Muscle of back (tissue), 11 donors: Measurements from ENCODE around the gene ROBO4. TPM values are rescaled to one million over a fixed set of nuclear protein-coding genes. Genes with fewer than 3 reads are reported as not detected.

Experiments
- DNase-seq, 3 donors: peaks; one replicate each; pipeline versions ENCODE4 v3.0.0 to v3.0.0-alpha.2; 2013
- polyA plus RNA-seq, 10 donors: library from polyadenylated mRNA; unstranded; fragments of 120-200 nt; gene quantifications; one replicate each; pipeline ENCODE4 v1.2.1, GENCODE V29; 2013; ENCODE audit not compliant: insufficient read length in 10 of 10

Gene ROBO4
- polyA plus RNA-seq, 10 donors = 22.3 to 41.3 (median 28.8) TPM

- DNase-seq = peak in 1 of 3 donors; percentile 59
These were observed 6.8 kb downstream of the ROBO4 start for GRCh38 chr11:124890683-124891372.

DNA sequence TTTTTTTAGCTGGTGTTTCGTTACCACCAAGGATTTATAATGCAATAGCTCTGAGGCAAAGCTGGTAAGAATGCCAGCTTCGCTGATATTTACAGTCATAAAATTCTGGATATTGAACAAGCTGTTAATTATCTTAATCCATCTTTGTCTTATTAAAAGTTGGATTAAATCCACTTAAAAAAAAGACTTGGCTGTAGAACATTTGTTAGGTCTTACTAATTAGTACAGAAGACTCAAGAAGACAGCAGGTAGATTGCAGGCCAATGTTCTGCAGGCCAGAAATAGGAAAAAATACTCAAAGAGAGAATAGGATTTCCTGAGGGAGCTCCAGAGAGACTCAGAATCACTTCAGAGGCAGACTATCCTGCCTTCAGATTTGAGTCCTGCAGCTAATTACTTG lies 7.5 kb downstream of the ROBO4 start:
- no peak for DNase-seq

GRCh38 chr11:124889191-124890091 lies 8.2 kb downstream of the ROBO4 start:
- peak in 1 of 3 donors; percentile 22 for DNase-seq

- no peak for DNase-seq
These were observed 10.0 kb downstream of the ROBO4 start for GRCh38 chr11:124887667-124888013.

DNA sequence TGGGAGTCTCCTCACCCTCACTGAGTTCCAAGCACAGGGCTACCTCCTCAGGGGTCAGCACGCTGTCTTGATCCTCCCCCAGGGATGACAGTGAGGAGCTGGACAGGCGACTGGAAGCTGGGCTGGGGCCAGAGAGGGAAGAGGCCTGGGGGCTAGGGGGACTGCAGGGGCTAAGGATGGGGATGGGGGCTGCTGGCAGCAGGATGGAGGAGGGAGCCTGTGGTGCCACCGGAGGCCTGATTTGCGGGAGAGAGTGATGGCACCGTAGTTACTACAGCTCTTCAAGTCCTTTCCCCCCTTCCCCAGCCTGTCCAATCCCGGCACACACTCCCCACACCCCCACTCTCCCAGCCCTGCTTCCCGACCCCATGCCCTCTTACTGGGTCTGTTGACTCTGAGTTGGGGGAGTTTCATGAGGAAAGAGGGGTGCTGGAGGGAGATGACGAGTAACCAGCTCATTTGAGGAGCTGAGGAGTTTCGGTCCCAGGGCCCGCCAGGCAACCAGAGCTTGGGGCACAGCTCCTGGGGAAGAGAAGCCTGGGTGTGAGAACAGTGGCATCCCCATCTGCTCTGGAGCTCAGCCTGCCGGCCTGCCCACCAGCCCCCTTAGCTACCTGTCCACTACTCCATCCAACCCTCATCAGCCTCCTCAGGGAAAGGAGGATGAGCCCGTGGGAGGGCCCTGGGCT lies 10.5 kb downstream of the ROBO4 start:
- peak in 1 of 3 donors; percentile 2 for DNase-seq

GRCh38 chr11:124886476-124886875 lies 11.2 kb downstream of the ROBO4 start:
- DNase-seq = no peak

DNA sequence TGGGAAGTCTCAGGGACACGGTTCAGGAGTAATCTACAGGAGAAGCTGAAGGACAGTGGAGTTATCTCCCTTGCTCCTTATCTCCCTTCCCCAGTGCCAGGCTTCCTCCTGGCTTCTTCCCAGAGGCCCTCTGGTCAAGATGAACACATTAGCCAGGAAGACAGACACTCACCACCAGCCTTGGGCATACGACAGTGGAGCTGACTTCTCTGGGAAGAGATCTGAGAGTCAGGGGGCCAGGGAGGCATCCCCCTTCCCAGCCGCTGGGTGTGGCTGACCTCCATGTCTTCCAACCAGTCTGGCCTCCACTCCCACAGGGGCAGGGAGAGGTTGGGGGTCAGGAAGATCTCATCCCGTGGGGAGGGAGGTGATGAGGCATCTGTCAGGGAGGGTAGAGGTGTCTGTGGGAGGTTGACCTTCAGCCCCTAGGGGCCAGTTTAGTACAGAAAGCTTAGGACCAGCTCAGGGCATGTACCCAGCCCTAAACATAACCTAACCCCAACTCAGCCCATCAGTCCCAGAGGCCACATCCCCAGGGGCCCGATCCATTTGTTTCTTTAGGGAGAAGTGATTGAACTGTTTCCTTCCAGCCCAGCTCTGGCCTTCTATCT lies 12.7 kb downstream of the ROBO4 start:
- DNase-seq = no peak

DNA sequence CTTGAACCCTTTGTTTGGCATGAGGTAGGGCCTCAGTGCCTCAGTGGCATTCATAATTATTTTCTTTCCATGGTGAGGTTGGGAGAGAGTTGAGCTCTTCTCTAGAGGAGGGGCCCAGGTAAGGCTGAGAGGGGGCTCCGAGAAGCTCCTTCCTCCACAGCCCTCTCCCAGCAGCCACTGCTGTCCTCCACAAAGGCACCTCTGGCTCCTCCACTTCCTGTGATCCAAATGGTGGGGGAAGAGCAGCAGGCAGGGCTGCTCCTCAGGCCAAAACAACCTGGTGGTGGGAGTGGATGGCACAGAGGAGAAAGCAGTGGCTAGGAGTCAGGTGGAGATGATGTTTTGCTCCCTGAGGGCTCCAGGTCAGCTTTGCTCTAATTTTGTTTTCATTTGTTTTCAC lies 13.3 kb downstream of the ROBO4 start:
- no peak for DNase-seq

- DNase-seq = peak in 1 of 3 donors; percentile 5
These were observed 15.2 kb downstream of the ROBO4 start for GRCh38 chr11:124882339-124883071.

DNA sequence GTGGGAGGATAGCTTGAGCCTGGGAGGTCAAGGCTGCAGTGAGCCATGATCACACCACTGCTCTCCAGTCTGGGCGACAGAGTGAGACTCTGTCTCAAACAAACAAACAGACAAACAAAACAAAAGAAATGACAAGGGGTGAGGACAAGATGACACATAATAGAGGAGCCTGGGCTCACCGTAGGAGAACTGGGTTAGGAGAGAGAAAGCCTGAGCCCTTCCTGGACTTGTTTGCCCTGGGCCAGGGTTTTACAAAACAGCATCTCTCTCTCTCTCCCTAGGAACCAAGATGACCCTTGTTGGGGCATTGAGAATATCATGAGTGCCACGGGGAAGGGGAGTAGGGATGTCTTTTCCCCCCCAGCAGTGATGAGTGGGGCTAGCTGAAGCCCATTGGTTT lies 16.7 kb downstream of the ROBO4 start:
- no peak for DNase-seq

DNA sequence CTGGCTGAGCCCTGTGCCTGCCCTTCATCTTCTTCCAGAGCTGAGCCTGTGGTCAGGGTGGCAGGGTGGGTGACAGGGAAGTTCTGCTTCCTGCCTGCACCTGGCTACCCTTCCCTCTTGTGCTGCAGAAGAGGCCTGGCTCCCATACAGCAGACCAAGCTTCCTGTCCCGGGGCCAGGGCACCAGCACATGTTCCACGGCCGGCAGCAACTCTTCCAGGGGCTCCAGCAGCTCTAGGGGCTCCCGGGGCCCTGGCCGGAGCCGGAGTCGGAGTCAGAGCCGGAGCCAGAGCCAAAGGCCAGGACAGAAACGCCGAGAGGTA lies 17.4 kb downstream of the ROBO4 start:
- peak in 1 of 3 donors; percentile 14 for DNase-seq

GRCh38 chr11:124879493-124880289 lies 18.0 kb downstream of the ROBO4 start:
- DNase-seq = peak in 1 of 3 donors; percentile 3

- DNase-seq = no peak
These were observed 18.7 kb downstream of the ROBO4 start for GRCh38 chr11:124878759-124879492.

- DNase-seq = peak in 1 of 3 donors; percentile 7
These were observed 19.5 kb downstream of the ROBO4 start for GRCh38 chr11:124877910-124878758.

- DNase-seq = peak in 1 of 3 donors; percentile 30
These were observed 20.1 kb downstream of the ROBO4 start for GRCh38 chr11:124877631-124877909.

- DNase-seq = peak in 1 of 3 donors; percentile 26
These were observed 20.6 kb downstream of the ROBO4 start for GRCh38 chr11:124876818-124877630.

DNA sequence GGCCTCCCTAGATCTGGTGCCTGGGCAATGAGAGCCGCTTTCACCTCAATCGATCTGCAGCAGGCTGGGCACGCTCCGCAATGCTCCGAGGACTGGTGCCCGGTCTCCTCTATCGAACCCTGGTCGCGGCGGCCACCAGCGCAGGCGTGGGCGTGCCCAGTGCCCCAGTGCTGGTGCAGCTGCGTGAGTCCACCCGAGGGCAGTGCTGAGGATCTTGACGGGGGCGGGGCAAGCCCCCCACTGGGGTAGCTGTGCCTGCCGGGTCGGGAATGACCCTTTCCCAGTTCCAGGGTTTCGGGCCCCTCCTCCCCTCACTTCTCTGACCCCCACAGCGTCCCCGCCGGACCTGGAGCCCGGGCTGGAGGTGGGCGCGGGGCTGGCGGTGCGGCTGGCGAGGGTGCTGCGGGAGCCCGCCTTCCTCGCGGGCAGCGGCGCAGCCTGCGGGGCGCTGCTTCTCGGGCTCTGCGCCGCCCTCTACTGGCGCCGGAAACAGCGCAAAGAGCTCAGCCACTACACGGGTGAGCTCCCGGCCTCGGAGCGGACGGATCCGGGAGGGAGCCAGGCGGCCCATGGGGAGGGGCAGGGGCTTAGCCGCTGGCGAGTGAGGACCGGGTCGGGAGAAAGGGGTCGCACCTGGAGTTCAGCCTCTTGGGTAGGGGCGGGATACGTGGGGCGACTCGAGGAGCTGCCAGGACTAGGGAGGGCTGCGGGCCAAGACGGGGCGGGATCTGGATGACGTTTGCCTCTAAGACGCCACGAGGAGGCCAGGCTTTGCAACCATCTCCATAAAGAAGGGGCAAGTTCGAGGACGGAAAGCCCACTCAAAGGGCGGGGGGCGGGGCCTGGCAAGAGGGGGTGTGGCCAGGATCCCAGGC lies 21.5 kb downstream of the ROBO4 start:
- DNase-seq = peak; percentile 94 to 98 (median 95)
